NCI-H1048 (cell line): ENCODE results near the gene CCDC59.
"Not testable (repeated sequence)": the region's sequence is repeated elsewhere in the genome, so short reads cannot be mapped to it uniquely, and the experiment has no call there.

ENCODE experiments used
- DNase-seq: peaks from one replicate; lab custom pipeline; 2025; lab: John Stamatoyannopoulos, UW

The CCDC59 gene, protein sequence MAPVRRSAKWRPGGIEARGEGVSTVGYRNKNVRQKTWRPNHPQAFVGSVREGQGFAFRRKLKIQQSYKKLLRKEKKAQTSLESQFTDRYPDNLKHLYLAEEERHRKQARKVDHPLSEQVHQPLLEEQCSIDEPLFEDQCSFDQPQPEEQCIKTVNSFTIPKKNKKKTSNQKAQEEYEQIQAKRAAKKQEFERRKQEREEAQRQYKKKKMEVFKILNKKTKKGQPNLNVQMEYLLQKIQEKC

DNA sequence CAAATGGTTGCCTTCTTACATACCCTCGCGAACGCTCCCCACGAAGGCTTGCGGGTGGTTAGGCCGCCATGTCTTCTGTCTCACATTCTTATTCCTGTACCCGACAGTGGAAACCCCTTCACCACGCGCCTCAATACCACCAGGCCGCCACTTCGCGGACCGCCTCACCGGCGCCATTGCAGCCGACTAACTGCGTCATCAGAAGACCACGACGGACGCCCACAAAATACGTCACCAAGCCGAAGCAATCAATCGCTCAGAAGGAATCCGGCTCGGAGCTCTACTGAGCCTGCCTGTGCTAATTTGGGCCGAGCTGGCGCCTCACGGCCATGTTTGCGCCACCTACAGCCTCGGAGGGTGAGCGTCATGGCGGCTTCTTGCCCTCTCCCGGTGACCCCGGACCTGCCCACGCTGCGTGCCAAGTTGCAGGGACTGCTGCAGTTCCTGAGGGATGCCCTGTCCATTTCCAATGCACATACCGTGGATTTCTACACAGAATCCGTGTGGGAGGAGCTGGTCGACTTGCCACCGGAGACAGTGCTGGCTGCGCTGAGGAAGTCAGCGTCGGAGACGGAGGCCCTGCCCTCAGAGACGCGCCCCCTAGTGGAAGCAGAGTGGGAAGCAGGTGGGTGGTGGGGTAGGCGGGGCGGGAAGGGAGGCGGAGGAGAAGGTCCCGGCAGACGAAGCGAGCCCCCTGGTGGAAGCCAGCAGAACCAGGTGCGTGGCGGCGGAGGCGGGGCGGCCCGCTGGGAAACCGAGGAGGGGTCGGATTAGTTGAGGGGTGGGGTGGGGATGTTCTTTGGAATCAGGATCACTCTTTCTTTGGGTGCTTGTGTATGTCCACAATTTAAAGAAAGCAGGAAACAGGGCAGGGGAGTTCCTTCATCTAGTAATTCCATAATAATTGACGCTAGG, at the start of gene CCDC59, which contains the start of gene METTL25:
Gene CCDC59, minus strand, starts transcription at position 188 of the 915 bp plus-strand sequence. Its CDS starts 11 bp downstream, at position 177.
Gene METTL25, plus strand, starts transcription at position 330 of the 915 bp plus-strand sequence. Its CDS starts 37 bp downstream, at position 367.
- DNase-seq, result peak; percentile 88

DNA sequence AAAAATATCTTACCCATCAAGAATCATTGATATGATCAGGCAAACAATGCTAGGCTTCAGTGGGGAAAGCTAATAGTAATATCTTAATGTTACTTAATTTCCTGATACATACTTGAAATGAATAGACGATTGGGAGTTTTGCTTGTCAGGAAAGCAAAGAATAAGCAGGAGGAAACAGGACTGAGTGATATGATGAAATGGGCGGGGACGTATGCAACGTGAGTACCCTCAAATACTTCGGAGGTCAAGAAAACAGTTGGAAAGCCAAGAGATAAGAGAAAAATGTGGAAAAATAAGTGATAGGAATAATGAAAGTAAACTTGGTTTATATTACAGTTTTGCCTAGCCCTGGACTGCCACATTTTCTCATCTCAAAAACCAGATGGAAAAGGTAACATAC, 49.3 kb upstream of the CCDC59 start:
- DNase-seq, result no peak

- DNase-seq, result no peak
Measured at GRCh38 chr12:82406651-82407050, 48.5 kb upstream of the CCDC59 start.

DNA sequence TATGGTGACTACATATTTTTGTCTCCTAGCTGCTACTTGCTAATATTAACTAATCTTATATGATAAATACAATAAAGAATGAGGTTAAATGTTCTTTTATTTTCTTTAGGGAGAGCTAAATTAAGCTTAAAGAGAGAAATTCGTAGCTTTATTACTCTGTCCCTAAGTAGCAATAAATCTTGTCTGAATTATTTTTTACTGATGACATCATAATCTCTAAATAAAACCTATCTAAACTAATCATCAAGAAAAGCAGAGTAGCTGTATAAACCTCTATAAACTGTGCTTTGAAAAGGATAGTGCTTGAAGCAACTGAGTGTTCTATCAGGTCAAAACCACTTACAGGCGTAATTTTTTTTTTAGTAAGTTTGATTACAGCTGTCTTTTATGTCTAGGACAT, 42.6 kb upstream of the CCDC59 start:
- no peak for DNase-seq

DNA sequence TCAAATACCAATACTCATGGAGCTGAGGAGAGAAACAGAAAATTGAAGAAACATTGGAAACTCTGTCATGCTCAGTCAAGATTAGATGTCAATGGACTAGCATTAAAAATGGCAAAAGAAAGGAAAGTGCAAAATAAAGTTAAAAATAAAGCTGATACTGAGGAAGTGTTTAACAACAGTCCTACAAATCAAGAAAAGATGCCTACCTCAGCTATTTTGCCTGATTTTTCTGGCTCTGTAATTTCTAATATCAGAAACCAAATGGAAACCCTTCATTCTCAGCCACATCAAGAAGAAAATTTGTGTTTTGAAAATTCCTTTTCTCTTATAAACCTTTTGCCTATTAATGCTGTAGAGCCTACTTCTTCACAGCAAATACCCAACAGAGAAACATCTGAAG, 40.7 kb upstream of the CCDC59 start:
- DNase-seq, result no peak

DNA sequence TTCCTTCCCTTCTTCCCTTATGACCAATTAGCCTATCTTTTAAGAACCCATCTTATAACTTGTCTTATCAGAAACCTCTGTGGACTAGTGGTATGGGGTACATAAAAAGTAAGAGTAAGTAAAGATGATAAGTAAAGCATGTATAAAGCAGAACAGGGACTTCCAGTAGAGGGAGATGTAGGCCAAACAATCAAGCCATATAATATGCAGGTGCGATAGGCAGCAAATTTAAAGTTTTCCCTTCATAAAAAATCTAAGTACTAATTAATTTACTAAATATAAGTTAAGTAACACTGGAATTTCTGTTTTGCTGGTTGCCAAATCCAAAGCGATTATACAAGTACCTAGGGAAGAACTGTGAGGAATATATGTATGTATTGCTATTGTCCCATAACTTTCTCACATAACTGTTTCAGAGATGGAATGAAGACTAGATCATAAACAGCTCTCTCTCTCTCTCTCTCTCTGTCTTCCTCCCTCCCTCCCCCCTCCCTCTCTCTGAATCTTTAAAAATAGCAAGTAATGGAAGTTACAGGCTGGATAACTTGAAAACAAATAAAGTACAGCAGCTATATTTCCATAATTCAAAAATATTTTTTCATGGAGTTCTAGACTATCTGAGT, 25.9 kb upstream of the CCDC59 start:
- DNase-seq, result no peak

DNA sequence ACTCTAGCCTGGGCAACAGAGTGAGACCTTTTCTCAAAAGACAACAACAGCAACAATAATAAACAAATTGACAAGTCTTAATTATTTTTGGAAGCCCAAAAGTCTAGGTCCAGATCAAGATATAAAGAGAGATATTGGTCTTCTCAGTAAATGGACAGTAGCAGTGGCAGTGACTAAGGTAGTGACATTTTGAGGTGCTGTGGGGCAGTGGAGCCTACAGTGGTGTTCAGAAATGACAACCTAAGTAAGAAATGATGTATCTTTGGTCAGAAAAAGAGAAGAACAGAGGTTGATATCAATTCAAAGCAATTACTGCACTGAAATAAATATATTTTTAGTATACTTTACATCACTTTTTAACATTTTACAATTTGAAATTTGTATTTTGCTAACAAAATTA, 20.8 kb upstream of the CCDC59 start:
- no peak for DNase-seq

GRCh38 chr12:82375201-82375600, 17.0 kb upstream of the CCDC59 start:
- no peak for DNase-seq

DNA sequence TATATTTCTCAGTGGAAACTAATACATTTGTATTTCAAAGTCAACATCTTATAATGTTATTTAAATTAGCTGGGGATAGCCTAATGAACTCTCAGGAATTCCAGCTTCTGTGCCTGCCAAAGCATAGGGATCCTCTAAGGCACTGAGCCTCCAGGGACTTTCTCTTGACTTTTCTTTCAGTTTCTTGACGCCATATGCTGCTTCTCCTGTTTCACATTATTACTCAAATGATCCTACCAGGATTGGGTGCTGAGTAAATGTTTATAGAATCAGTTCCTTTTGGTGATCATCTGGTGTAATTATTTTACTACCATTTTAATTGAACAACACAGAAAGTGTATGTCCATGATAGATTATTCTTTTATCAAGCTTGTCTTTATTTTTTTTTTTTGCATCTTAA, 8.0 kb upstream of the CCDC59 start:
- DNase-seq, result no peak

GRCh38 chr12:82363990-82364389, 5.8 kb upstream of the CCDC59 start:
- no peak for DNase-seq

- DNase-seq, result no peak
Measured at GRCh38 chr12:82361461-82361915, 3.3 kb upstream of the CCDC59 start.

- DNase-seq, result not testable (repeated sequence)
Measured at GRCh38 chr12:82360834-82361233, 2.6 kb upstream of the CCDC59 start.

DNA sequence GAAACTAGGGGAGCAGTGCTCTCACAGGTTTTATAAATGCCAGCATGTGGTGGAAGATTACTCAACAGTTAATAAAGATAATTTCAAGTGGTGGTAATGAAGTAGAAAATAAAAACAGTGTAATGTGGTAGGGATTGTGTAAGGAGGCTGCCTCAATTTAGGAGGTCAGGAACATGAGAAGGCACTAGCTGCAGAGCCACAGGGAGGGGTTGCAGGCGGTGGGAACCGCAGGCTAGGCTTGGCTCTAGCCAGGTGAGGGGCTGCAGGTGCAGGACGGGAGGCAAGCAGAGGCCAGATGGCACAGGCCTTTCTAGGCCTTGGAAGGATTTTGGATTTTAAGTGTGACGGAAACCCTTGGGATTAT, 910 bp upstream of the CCDC59 start:
- no peak for DNase-seq

GRCh38 chr12:82357845-82358199, 365 bp downstream of the CCDC59 start:
- DNase-seq, result no peak

DNA sequence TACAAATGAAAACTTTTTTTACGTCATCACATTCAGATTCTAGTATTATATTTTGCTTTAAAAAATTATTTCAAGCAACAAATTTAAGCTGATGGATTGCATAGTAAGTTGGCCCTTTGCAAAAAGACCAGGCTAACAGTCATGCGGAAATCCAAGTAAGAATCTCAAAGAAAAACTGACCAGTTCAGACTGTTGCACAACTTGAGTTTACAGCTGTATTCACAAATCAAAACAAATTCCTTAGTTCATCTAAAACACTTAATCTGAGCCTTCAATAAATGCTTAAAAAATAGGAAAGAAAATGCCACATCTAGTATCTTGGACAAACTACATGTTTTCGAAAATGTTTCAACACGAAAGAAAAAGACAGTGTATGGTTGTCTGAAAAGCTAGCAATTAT, 847 bp downstream of the CCDC59 start:
- DNase-seq, result no peak

GRCh38 chr12:82351390-82351789, 6.8 kb downstream of the CCDC59 start:
- no peak for DNase-seq

- no peak for DNase-seq
Measured at GRCh38 chr12:82350161-82350560, 8.0 kb downstream of the CCDC59 start.

DNA sequence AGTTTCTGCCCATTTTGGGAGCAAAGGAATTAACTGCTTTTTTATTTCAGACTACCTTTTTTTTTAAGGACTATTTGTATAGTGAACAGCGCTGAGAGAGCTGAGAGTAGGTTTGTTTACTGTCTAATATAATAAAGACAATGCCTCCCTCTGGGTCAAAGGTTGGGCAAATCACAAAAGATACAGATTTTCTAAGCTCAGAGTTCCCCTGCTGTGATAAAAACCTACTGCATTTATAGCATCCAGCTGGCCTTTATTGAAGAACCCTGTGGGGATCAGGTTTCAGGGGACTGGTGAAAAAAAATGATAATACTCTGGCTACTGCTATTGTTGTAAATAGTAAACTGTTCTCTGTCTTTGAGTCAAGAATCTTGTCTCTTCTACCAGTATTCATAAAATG, 28.7 kb downstream of the CCDC59 start:
- no peak for DNase-seq

DNA sequence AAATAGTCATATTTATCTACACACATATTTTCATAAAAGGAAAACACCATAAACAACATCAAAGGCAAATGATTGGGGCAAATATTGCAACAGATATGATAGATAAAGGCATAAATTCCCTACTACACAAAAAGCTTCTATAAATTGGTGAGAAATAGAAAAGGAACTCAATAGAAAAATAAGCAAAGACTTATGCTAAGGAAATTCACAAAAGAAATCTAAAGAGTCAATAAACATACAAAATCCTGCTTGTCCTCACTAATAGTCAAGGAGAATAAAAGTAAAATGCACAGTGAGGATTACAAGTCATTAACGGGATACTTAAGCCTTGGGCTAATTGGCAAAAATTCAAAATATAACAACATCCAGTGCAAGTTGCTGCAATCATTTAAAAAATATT, 30.3 kb downstream of the CCDC59 start:
- no peak for DNase-seq

DNA sequence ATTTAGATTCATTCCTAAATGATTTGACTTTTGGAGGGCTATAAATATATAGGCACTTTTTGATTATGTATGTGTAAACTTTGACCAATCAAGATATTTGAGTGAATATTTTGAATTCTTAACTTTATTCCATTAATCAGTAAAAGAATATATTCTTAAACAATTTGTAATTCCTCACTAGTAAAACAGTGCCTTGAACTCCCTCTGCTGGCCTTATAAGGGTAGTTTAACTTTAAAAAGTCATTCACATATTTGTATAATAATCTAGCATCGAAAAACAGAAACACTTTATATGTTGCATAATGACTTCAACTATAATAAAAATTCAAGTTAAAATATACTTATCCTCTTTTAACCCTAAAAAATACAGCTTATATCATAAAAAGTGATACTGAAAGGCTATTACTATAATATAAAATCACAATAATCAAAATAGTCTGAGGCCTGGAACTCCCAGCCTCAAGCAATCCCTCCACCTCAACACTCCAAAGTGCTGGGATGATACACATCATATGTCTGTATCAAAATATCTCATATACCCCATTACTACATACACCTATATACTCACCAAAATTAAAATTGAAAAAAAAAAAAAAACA, 31.2 kb downstream of the CCDC59 start:
- DNase-seq, result no peak

GRCh38 chr12:82325540-82326336, 32.4 kb downstream of the CCDC59 start:
- DNase-seq, result no peak

GRCh38 chr12:82319276-82319675, 38.9 kb downstream of the CCDC59 start:
- DNase-seq, result no peak
